ENCODE data around the gene ADK.

- no peak for TF ChIP-seq CTCF (conservative IDR thresholded peaks at IDR 0.05)
- TF ChIP-seq ZFX (IDR thresholded peaks at IDR 0.05) = no peak
These were observed 82.3 kb downstream of the ADK start for GRCh38 chr10:74233281-74233680.
